AG04450 (cell line): Measurements from ENCODE around the gene KHDC1. TPM values are rescaled to one million over a fixed set of nuclear protein-coding genes. Genes with fewer than 3 reads are reported as not detected.
"Not testable (repeated sequence)": the region's sequence is repeated elsewhere in the genome, so short reads cannot be mapped to it uniquely, and the experiment has no call there.

ENCODE experiments used
- CTCF ChIA-PET: fragments of 300-600, 350-600 bp; formaldehyde crosslinking; extraction: SDS; loops from one replicate; lab custom pipeline; 2022; ENCODE audit warnings: antibody characterized with exemption, inconsistent platforms; lab: Charles Lee
- POLR2A ChIA-PET: fragments of 350-600 bp; formaldehyde crosslinking; extraction: SDS; loops from one replicate; lab custom pipeline; 2021; ENCODE audit warnings: antibody characterized with exemption, inconsistent platforms; lab: Yijun Ruan, JAX
- DNase-seq: peaks from one replicate; pipeline ENCODE4 v3.0.0-alpha.2; 2011; ENCODE audit warnings: low read depth, low spot score
- H3K27ac ChIP-seq: one replicate; pipeline ENCODE4 v1.5.1; 2012; ENCODE audit warnings: low read depth, low read length, control low read depth
- H3K27me3 ChIP-seq: one replicate; pipeline ENCODE4 v1.6.0; 2012; ENCODE audit warnings: low read length; ENCODE audit not compliant: control insufficient read depth, insufficient read depth
- H3K4me3 ChIP-seq: 2 replicates; pipeline ENCODE4 v1.5.1; 2011; ENCODE audit warnings: mild to moderate bottlenecking, low read depth, low read length, control low read depth
- H3K9me3 ChIP-seq: 2 replicates; pipeline ENCODE4 v1.5.1; 2012; ENCODE audit warnings: low read length; ENCODE audit not compliant: control insufficient read depth, insufficient read depth
- CTCF ChIP-seq: IDR thresholded peaks from 2 replicates; pipeline ENCODE4 v1.5.1; 2011; ENCODE audit warnings: low read depth, low read length, control low read depth, inconsistent platforms
- polyA plus RNA-seq: library from polyadenylated mRNA; depleted of rRNA; stranded (reverse); fragments of >200 nt; gene quantifications from 2 replicates; pipeline ENCODE4 v1.2.3, GENCODE V29; 2011

KHDC1 gene
- polyA plus RNA-seq, 1 experiment: 5.9 TPM

- no peak for DNase-seq
- peak overlapping the region; percentile 73 for H3K27ac ChIP-seq
- ChIA-PET CTCF (interaction anchor here (0.6 to 2.0 kb wide), 9 partner anchors 10 to 692 kb away, joined by 3 to 9 read pairs (median 4); no protein-coding TSS in a partner anchor), POLR2A (interaction anchor here (0.6 to 1.0 kb wide), 3 partner anchors 18 to 345 kb away, joined by 3 to 8 read pairs (median 4); partner anchors contain the start of gene SLC17A5)
- H3K27me3 ChIP-seq: no peaks in the 10 kb centered on the region
- peaks cover 6% of the 10 kb centered on the region; the same call in 1 of the 2 replicates for H3K9me3 ChIP-seq
- peak; percentile 46 for TF ChIP-seq CTCF
- H3K4me3 ChIP-seq: peak overlapping the region; percentile 90
Measured at GRCh38 chr6:73308712-73309534, 45.9 kb upstream of the KHDC1 start.

GRCh38 chr6:73303773-73304172, 40.8 kb upstream of the KHDC1 start:
- CTCF ChIA-PET: interaction anchor here (1.7 kb wide), 2 partner anchors 18 to 24 kb away, joined by 3 to 8 read pairs; no protein-coding TSS in a partner anchor
- H3K27me3 ChIP-seq, POLR2A ChIA-PET, H3K9me3 ChIP-seq, H3K4me3 ChIP-seq, H3K27ac ChIP-seq, DNase-seq: not testable (repeated sequence)

- Histone ChIP-seq H3K9me3 (peaks cover 6% of the 10 kb centered on the region; the same call in 1 of the 2 replicates), H3K27me3 (no peaks in the 10 kb centered on the region), H3K4me3 (no peak overlapping the region), H3K27ac (no peak overlapping the region)
- ChIA-PET POLR2A (no interaction called here), CTCF (no interaction called here)
- TF ChIP-seq CTCF: no peak
- DNase-seq: no peak
Measured at GRCh38 chr6:73302339-73302738, 39.3 kb upstream of the KHDC1 start.

GRCh38 chr6:73299151-73299971, 36.4 kb upstream of the KHDC1 start:
- Histone ChIP-seq H3K27ac (no peak overlapping the region), H3K9me3 (peaks cover 9% of the 10 kb centered on the region; the same call in 1 of the 2 replicates), H3K4me3 (peak overlapping the region; percentile 25), H3K27me3 (no peaks in the 10 kb centered on the region)
- POLR2A ChIA-PET: interaction anchor here (0.9 kb wide), 1 partner anchor 14 kb away, joined by 3 read pairs; no protein-coding TSS in a partner anchor
- TF ChIP-seq CTCF: no peak
- CTCF ChIA-PET: interaction anchor here (1.2 to 1.6 kb wide), 2 partner anchors 10 to 14 kb away, joined by 4 to 7 read pairs; no protein-coding TSS in a partner anchor
- no peak for DNase-seq

- Histone ChIP-seq H3K27me3 (no peaks in the 10 kb centered on the region), H3K9me3 (peaks cover 3% of the 10 kb centered on the region; the same call in 1 of the 2 replicates), H3K4me3 (no peak overlapping the region), H3K27ac (no peak overlapping the region)
- POLR2A ChIA-PET: no interaction called here
- TF ChIP-seq CTCF: no peak
- DNase-seq: no peak
- CTCF ChIA-PET: interaction anchor here (1.5 kb wide), 1 partner anchor 7 kb away, joined by 3 read pairs; no protein-coding TSS in a partner anchor
Measured at GRCh38 chr6:73293331-73293730, 30.3 kb upstream of the KHDC1 start.
